Measurements from ENCODE around the gene DYSF. TPM values are rescaled to one million over a fixed set of nuclear protein-coding genes. Genes with fewer than 3 reads are reported as not detected.

Gene DYSF
- total RNA-seq, 4 donors from 2014 or later = 2.6 to 20.7 (median 12.7) TPM

DNA sequence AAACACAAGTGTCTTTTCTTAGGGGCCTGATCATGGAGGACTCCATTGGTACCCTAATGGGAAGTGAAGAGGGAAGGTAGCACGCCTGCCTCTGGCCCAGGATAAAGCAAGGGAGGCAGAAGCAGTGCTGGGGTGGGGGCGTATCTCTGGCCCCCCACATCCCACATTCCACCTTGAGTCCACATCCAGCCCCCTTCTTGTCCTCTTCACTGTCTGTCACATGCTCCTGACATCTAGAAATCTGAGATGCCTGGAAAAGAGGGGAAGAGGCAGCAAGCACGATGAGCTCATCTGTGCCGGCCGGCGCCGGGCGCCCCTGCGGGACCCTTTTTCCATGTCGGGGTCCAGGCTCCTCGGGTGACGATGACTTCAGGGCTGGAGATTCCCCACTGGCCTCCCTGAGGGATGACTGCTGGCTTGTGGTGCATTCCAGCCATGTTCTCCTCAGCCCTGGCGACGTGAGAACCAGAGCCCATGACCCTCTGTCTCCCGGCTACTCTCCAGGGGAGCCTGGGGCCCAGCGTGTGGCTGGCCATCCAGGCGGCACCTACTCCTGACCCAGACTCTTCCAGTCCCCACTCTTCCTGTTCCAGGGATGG lies 277.5 kb downstream of the DYSF start:
- TF ChIP-seq, protein P1, sequence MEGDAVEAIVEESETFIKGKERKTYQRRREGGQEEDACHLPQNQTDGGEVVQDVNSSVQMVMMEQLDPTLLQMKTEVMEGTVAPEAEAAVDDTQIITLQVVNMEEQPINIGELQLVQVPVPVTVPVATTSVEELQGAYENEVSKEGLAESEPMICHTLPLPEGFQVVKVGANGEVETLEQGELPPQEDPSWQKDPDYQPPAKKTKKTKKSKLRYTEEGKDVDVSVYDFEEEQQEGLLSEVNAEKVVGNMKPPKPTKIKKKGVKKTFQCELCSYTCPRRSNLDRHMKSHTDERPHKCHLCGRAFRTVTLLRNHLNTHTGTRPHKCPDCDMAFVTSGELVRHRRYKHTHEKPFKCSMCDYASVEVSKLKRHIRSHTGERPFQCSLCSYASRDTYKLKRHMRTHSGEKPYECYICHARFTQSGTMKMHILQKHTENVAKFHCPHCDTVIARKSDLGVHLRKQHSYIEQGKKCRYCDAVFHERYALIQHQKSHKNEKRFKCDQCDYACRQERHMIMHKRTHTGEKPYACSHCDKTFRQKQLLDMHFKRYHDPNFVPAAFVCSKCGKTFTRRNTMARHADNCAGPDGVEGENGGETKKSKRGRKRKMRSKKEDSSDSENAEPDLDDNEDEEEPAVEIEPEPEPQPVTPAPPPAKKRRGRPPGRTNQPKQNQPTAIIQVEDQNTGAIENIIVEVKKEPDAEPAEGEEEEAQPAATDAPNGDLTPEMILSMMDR (IDR thresholded peaks at IDR 0.05) = no peak
- TF ChIP-seq POLR2A (IDR thresholded peaks at IDR 0.05) = no peak

DNA sequence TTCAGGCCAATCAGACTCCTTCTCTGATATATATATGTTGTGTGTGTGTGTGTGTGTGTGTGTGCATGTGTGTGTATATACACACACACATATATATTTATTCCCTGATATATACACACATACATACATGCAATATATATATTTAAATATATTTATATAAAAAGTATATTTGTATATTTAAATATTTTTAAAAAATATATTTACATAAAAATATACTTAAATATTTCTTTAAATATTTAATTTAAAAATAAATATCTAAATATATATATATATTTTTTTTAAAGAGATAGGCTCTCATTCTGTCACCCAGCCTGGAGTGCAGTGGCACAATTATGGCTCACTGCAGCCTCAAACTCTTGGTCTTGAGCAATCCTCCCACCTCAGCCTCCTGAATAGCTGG lies 281.3 kb downstream of the DYSF start:
- H3K4me1 ChIP-seq = no peaks in the 10 kb centered on the region
- no peak overlapping the region for H3K27ac ChIP-seq
- H3K27me3 ChIP-seq = no peaks in the 10 kb centered on the region
- no peak overlapping the region for H3K4me3 ChIP-seq
- intact Hi-C loops (cut with DNase I; ENCODE audit: low total_unique reads) = no loop called here
- H3K36me3 ChIP-seq = no peaks in the 10 kb centered on the region
- no peak for DNase-seq
- TF ChIP-seq, protein P1 (IDR thresholded peaks at IDR 0.05) = no peak
- no peak for TF ChIP-seq POLR2A (IDR thresholded peaks at IDR 0.05)
- H3K9me3 ChIP-seq = no peaks in the 10 kb centered on the region

More for the DNA sequence above, 277.5 kb downstream of the DYSF start:
- intact Hi-C loops (cut with DNase I; ENCODE audit: low total_unique reads) = no loop called here
- no peaks in the 10 kb centered on the region for H3K4me1 ChIP-seq
- no peak overlapping the region for H3K4me3 ChIP-seq
- H3K27ac ChIP-seq = no peak overlapping the region
- no peak for DNase-seq
- no peaks in the 10 kb centered on the region for H3K27me3 ChIP-seq
- no peaks in the 10 kb centered on the region for H3K9me3 ChIP-seq
- no peaks in the 10 kb centered on the region for H3K36me3 ChIP-seq

DNA sequence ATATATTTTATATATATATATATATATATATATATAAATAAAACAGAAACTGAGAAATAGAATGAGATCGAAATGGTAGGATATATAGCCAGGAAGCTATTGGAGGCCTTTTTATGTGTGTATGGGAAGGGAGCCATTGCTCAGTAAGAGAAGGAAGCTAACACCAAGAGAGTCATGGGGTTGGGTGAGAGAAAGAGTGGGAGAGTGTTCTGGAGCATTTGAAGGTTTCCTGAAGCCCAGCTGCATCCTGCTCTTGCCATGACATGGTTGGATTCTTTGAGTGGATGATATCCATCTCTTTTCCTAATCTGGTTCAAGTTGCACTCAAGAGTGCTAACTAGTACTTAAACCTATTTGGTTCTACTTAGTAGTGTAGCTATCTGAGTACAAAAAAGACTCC lies 282.3 kb downstream of the DYSF start:
- no peak for TF ChIP-seq POLR2A (IDR thresholded peaks at IDR 0.05)
- TF ChIP-seq, protein P1 (IDR thresholded peaks at IDR 0.05) = no peak
- Histone ChIP-seq H3K27me3 (no peaks in the 10 kb centered on the region), H3K36me3 (no peaks in the 10 kb centered on the region), H3K9me3 (peaks cover 0 to 3% of the 10 kb centered on the region in 2 donors), H3K4me3 (no peak overlapping the region), H3K27ac (no peak overlapping the region), H3K4me1 (no peaks in the 10 kb centered on the region)
- no peak for DNase-seq
- intact Hi-C loops (cut with DNase I; ENCODE audit: low total_unique reads) = no loop called here

Other genes with a start within 250 kb of the DYSF start
- gene PAIP2B, start 226.5 kb upstream of the DYSF start, total RNA-seq = 10 to 100 TPM in 2 of 4 donors, 1 to 10 TPM in 2; 3.6 to 12.9 (median 8.7) TPM
- gene ZNF638, start 121.8 kb upstream of the DYSF start, total RNA-seq = 100 to 1,000 TPM; 195 to 326 (median 252) TPM